GM18861 (cell line): ENCODE results near the gene ITGAX.

Experiments used
- ATAC-seq: cut with Tn5 transposase; IDR thresholded peaks from one replicate; pipeline ENCODE4 v1.9.1; 2021; ENCODE audit not compliant: unreplicated experiment

The ITGAX gene

GRCh38 chr16:31371619-31372484, 16.9 kb downstream of the ITGAX start:
- ATAC-seq: no peak

- ATAC-seq: no peak
Measured at GRCh38 chr16:31373235-31373634, 18.3 kb downstream of the ITGAX start.

- ATAC-seq: no peak
Measured at GRCh38 chr16:31375231-31375630, 20.3 kb downstream of the ITGAX start.

- ATAC-seq: no peak
Measured at GRCh38 chr16:31376705-31377104, 21.7 kb downstream of the ITGAX start.

GRCh38 chr16:31377210-31377903, 22.4 kb downstream of the ITGAX start:
- ATAC-seq: no peak

- ATAC-seq: no peak
Measured at GRCh38 chr16:31380201-31380600, 25.2 kb downstream of the ITGAX start.

GRCh38 chr16:31382485-31383161, 27.6 kb downstream of the ITGAX start:
- ATAC-seq: no peak

- ATAC-seq: no peak
Measured at GRCh38 chr16:31385680-31386079, 30.7 kb downstream of the ITGAX start.

GRCh38 chr16:31386157-31386984, 31.4 kb downstream of the ITGAX start:
- ATAC-seq: peak; percentile 57

- ATAC-seq: no peak
Measured at GRCh38 chr16:31388535-31388934, 33.6 kb downstream of the ITGAX start.

- no peak for ATAC-seq
Measured at GRCh38 chr16:31390504-31391041, 35.6 kb downstream of the ITGAX start.

- no peak for ATAC-seq
Measured at GRCh38 chr16:31393056-31393455, 38.1 kb downstream of the ITGAX start, which contains the start of gene ITGAD. ITGAD (plus strand) TSS chr16:31393335; CDS start chr16:31393361, 26 bp downstream.

- no peak for ATAC-seq
Measured at GRCh38 chr16:31395647-31396046, 40.7 kb downstream of the ITGAX start.

GRCh38 chr16:31397096-31397660, 42.2 kb downstream of the ITGAX start:
- no peak for ATAC-seq

GRCh38 chr16:31397701-31398100, 42.7 kb downstream of the ITGAX start:
- ATAC-seq: no peak

GRCh38 chr16:31400191-31400590, 45.2 kb downstream of the ITGAX start:
- no peak for ATAC-seq

GRCh38 chr16:31401436-31401835, 46.5 kb downstream of the ITGAX start:
- ATAC-seq: no peak

- ATAC-seq: no peak
Measured at GRCh38 chr16:31402687-31403086, 47.7 kb downstream of the ITGAX start.

- ATAC-seq: no peak
Measured at GRCh38 chr16:31403590-31404352, 48.8 kb downstream of the ITGAX start.
